IPS DF 19.7 (cell line): ENCODE measurements around the gene ASTN2.
A peak's percentile ranks its signal among the peaks of the same experiment; 100 is the strongest.

Experiments used
- DNase-seq: peaks from one replicate; pipeline ENCODE4 v3.0.0-alpha.2; 2013; ENCODE audit warnings: low read depth, low spot score

ASTN2 gene

DNA sequence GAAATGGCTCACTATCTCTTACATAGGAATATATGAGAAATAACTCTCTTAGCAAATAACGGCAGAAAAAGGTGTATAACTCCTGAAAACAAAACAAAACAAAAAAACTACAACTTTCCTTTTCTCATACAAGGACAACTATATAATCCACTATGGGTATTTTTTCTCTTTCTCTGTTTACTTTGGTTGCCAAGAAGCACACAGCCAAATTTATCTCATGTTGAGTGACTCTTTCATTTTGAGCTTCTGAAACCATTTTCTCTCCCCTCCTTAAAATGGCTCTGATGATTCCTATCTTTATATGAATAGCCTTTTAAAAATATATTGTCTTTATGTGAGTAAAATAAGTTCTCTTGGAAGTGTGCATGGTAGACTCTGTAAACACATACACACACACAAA is 599.0 kb downstream of the ASTN2 start:
- no peak for DNase-seq

DNA sequence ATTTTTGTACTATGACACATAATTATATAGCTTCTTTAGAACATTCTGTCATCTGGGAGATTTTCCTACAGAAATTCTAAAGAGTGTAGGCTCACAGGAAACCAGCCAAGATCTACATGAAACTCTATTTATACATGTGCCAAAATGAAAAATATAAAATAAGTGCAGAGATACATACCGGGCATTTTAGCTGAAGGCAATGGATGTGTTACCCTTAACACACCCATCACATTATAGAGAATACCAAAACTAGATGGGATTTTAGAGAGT is 601.9 kb downstream of the ASTN2 start:
- DNase-seq = no peak

DNA sequence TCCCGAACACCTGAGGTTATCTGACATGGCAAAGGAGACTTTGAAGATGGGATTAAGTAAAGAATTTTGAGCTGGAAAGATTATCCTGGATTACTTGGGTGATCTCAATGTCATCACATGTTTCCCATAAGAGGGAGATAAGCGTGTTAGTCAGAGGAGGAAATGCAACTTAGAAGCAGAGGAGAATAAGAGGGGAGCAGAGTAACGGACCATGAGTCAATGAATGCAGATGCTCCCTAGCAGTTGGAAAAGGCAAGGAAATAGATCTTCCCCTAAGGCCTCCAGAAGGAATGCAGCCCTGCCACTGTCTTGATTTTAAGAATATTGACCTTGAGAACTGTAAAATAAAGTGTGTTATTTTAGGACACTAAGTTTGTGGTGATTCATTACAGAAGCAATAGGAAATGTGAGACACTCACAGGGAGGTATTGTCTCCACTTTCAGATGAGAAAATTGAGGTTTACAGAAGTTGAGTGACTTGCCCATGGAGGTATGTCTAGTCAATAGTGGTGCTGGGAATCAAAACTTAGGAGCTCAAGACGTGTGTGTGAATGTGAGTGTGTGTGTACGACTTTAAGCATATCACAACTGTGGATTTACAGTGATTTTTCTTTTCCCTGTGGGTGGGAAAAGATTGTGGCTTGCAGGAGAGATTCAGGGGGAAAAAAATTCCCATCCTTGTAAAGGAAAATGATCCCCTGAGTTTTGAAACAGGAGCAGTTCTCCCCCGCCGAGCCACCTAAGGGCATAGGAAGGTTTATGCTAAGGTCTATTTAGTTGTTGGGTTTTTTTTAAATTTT is 602.4 kb downstream of the ASTN2 start:
- DNase-seq = no peak

DNA sequence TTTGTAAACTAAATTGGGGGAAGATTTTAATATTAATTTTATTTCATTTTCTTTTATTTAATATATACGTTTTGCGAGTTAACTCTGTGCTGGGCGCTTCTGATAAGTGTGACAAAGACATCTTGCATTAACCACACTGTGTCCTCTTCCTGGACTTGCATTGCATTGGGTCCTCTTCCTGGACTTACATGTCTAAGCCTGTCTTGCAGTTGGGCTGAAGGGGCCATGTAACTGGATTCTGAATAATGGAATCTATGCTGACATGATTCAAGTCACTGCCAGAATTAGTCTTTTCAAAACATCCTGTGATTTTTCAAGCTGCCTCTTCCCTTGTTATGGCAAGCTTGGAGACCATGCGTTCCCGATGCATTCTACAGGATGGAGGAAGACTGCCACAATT is 605.2 kb downstream of the ASTN2 start:
- DNase-seq = no peak

DNA sequence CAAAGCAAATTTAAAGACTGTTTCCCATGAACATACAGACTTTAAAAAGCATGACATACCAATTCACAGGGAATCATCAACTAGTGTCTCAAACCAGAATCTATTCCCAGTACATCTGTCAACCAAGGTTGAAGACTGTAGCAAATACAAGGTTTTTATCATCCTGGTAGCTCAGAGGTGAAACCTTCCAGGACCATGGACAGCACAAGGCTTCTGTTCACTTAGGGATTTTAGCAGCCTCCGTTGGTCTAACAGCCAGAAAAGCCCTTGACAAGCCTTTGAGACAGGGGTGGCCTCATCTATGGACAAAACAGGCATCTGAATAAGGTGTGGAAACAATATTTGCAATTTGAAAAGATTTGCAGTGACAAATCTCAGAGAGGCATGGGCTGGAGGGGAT is 608.8 kb downstream of the ASTN2 start:
- peak; percentile 23 for DNase-seq

DNA sequence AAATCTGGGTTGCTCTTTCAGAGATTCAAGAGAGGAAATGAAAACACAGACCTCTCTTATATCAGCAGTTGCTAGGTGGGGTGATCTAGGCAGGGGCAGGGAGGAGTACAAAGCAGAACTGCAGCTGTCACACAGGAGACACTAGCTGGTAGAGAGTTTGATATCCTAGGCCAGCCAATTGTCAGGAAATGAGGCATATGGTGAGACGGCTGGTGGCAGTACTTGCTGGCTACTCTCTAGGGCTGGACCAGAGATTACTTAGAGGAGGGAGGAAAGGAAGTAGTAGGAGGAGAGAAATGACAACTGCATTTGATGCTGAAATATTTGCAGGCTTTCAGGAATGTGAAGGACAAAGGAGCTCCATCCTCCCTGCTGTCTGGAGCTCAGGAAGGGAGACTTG is 614.0 kb downstream of the ASTN2 start:
- peak; percentile 73 for DNase-seq

DNA sequence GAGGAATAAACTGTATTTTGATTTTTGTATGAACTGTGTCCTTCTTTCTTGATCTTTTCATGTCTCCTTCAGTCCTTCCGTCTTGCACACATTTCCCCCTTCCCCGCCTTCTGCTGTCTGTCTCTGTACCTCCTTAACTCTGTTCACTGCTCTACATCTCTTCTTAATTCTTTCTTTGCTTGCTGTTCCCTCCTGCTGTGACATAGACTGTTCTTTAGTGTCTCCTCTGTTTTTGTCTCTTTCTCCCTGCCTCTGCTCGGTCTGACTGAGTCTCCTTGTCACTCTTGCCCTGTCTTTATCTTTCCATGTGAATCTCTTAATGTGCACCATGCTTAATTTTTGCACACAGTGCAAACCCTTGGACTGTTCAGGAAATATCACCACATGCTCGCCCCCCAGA is 614.8 kb downstream of the ASTN2 start:
- DNase-seq = no peak

DNA sequence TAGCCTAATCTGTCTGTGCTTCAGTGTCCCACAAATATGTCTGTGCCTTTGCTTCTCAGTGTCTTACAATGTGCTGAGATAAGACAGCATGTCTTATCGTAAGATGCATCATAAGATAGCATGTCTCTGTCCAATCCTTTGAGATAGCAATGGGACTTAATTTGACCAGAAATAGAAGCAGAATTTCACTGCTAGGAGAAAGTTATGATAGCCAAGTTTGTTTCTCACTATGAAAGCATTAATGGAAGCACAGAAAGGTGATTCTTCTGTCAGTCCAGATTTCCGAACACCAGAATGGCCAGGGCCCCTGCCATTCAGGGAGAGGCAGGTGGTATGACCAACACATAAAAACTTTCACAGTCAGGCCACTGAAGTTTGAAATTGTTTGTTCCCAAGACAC is 616.3 kb downstream of the ASTN2 start:
- no peak for DNase-seq

DNA sequence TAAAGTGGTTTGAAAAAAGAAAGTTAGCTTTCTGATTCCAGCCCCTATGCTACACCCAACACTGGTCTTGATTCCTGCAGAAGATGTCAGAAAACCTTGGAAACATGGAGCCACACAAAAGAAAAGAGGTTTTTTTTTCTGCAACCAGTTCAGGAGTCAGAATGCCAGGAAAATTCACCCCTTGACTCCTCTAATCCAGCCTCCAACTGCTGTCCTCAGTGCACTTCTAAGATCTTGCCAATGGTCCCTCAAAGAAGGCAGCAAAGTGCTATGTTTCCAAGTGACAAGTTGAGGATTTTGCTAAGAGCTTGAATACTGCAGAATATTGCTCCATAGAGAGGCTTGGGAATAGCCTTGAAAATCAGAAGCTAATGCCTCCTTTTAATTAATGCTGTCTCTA is 617.6 kb downstream of the ASTN2 start:
- no peak for DNase-seq

DNA sequence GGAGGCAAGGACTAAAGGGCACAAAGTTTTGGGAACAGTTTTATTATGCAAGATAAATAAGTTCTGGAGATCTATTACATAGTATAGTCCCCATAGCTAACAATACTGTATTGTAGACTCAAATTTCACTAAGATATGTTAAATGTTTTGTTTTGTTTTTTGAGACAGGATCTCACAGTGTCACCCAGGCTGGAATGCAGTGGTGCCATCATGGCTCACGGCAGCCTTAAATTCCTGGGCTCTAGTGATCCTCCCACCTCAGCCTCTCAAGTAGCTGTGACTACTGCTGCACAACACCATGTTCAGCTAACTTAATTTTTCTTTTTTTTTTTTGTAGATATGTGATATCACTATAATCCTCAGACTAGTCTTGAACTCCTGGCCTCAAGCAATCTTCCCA is 618.2 kb downstream of the ASTN2 start:
- DNase-seq = no peak

DNA sequence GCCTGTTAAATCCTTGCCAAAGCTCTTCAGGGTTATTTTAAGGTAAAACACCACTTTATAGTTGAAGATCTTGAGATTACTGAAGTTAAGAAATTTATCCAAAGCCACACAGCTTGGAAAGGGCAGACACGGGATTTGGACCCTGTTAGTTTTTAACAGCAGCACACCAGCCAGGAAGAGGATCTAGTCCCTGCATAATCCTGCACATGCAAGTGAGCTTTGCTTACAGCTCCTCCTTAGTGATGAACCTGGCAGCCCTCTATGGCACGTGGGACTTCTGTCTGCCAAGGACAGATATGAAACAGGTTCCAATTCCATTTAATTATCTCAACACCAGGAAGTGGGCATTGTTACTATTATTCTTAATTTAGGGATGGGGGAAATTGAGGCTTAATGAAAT is 619.0 kb downstream of the ASTN2 start:
- no peak for DNase-seq

DNA sequence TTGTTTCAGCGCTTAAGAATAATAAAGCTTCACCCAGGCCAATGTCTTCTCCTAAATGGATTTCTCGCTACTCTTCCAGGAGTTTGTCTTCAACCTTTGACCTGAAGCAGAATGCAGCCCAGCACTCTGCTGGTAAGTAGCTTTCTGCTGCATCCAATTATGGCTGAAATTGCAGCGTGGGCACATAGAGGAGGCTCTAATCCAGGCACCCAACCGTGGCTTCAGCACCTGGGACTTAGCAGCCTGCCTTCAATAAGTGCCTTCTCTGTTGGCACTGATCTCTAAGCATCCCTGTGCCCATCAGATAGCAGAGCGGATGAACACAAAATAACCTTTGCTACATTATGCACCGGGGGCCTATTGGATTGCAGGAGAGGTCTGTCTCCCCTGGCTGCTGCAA is 622.6 kb downstream of the ASTN2 start:
- no peak for DNase-seq

DNA sequence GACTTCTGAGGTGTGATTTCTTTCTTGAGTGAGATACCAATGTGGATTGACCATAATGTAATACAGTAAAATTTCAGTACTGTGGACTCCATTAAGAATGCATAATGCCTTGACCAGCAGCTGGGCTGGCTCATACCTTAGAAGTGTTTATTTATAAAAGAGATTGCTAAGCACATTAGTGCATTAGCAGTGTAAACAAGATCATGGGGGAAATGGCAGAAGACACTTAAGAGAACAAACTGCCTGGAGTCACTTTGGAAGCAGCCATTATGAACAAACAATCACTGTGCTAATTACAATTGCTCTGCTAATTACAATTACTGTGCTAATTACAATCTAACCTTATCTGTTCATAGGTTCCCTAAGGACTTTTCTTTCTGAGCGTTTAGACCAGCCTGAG is 623.5 kb downstream of the ASTN2 start:
- DNase-seq = no peak

DNA sequence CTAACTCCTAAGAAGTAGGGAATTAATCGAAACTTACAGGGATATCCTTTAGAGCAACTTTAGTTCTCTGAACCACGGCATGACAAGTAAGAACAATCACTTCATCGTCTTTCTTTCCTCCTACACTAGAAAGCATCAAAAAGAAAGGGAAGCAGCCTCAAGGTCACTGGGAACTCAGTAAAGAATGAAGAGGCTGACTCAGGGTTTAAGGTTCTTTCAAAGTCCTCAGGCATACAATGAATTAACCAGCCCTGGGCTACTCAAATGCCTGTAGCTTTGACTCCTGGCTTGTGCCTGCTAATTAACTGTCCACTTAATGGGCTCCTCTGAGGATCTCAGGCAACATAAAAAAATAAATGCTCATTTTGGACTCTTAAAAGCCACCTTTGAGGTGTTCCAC is 625.8 kb downstream of the ASTN2 start:
- DNase-seq = no peak

DNA sequence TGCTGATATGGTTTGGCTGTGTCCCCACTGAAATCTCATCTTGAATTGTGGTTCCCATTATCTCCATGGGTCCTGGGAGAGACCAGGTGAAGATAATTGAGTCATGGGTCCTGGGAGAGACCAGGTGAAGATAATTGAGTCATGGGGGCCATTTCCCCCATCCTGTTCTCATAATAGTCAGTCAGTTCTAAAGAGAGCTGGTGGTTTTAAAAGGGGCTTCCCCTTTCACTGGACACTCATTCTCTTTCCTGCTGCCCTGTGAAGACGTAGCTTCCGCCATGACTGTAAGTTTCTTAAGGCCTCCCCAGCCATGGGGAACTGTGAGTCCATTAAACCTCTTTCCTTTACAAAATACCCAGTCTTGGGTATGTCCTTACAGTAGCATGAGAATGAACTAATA is 628.1 kb downstream of the ASTN2 start:
- no peak for DNase-seq

DNA sequence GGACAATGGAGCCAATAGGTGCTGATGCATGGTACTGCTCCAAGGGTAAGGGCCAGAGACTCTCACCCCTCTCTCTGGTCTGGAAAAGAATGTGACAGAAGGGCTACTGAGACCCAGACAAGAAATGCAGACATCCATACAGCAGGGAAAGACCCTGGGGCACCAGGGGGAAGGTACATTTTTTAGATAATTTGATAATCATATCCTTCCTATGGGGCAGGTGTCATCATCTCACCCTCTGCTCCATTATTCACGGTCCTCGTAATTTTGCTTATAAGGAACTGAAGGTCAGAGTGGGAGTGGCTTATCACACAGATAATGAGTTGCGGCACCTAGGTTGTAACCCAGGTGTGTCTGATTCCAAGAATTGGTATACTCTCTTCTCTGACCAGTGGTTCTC is 637.7 kb downstream of the ASTN2 start:
- no peak for DNase-seq

DNA sequence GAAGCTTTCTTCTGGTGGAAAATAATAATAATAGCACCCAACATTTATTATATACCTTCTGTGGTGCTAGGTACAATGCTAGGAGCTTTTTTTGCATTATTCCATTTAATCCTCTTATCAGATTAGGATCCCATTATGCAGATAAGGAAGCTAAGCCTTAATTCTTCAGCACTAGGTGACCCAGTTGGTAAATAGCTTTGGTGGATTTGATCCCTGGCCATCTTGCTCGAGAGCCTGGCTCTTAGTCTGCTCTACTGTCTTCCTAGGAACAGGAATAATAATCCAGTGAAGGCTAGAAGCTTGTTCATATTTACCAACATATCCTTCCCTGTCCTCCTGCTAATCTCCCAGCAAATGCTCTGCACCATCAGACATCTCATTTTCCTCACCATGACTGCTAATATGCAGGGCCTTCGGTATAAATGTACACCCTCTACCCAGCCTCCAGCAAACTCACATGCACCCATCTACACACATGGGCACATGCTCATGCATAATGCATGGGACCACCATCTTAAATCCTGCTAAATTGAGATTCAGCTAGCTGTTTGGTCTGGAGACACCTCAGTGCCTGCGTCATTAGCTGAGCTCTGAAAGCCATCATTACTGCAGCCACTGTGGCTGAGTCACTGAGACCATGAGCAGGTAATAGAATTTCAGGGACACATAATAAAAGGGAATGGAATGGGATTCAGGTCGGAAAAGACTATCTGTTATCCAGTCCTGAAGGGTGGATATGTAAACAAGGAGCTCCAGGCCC is 640.3 kb downstream of the ASTN2 start:
- DNase-seq = no peak

DNA sequence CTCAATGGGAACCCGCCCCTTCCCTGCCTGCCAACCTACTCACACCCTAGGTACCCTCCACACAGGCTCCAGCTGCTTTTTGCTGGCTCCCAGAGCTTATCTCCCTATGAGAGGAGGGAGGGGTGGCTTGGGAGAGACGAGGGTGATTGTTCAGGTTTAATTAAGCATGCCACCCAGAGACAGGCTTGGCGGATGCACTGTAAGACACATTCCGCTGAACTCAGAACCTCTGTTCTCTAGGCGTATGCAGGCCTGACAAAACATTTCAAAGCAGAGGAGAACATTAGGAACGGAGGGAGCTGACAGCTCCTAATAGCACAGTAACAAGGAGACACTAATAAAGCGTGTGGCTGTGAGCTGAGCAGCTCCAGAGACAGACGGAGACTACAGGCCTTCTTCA is 647.6 kb downstream of the ASTN2 start:
- DNase-seq = no peak

DNA sequence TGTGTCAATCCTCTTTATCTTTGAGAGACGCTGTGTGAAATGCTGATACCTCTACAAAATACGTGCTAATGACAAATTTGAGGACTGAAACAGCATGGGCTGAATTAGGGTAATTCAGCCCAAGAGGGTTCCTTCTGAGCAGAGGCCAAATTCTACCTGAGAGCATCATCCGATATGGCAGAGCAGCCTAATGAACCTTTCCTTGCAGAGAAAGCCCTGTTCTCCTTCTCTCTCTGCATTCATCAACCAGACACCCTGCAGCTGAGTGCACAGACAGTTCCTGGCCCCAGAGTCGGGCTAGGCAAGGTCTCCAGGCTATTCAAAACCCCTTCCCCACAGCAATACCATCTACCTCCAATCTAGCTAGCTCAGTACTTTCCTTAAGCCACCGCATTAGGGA is 649.8 kb downstream of the ASTN2 start:
- DNase-seq = no peak

DNA sequence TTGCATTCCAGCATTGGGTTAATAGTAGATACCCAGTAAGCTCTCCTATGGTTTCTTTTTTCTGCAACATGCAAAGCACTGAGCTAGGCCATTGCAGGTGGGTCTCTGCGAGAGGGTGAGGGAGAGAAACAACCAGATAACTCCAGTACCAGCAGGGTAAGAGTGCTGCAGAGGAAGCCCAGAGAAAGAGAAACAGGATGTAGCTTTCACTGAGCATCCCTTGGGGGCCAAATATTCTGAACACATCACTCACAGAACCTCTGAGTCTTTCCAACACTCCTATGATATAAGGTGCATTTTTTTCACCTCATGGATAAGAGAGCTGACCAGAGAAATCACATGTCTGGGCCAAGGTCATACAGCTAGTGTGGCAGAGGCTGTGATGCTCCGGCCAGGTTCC is 651.1 kb downstream of the ASTN2 start:
- DNase-seq = no peak

DNA sequence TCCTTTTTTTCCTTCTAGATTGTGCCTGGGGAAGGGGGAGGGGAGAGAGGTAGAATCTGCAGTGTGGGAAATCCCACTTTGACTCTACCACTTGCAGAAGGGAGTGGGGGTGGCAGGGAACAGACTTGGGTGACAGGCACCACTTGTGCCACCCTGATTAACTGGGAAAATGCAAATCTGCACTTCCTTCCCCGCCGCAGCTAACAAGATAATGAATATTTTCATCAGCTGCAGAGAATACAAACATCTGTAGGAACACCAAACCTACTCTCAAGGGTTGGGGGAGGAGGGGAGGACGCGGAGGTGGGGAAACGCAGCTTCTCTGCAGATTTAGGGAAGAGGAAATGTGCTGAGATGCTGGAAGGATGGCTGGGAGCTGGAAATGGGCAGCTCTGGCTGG is 654.2 kb downstream of the ASTN2 start:
- DNase-seq = no peak

DNA sequence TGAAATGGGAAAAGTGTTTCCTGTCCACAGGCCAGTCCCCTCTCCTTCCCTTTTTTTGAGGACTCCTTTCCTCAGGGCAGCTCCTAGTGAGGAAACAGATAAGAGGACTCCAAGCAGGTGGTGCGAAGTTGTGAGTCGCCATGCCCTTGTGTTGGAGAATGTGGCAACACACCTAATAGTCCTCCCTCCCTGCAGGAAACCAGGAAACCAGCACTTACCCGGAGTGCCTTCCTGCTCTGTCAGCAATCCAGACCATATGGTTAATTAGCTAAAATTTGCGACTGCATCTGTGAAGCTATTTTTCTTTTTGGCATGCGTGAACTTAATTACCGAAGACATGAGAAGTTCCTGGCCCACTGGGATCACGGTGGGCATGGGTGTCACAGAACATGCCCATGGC is 657.8 kb downstream of the ASTN2 start:
- no peak for DNase-seq

DNA sequence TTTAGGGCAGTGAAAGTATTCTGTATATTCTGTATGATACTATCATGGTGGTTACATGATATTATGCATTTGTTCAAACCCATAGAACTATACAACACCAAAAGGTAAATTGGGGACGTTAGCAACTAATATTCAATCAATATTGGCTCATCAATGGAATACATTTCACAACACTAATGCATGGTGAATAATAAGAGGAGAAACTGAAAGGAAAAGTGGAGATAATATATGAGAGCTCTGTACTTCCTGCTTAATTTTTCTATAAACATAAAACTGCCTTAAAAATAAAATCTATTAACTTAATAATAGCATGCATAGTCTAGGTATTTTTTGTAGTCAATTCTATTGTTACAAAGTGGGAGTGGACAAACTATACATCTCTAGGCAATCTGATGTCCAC is 661.5 kb downstream of the ASTN2 start:
- no peak for DNase-seq

DNA sequence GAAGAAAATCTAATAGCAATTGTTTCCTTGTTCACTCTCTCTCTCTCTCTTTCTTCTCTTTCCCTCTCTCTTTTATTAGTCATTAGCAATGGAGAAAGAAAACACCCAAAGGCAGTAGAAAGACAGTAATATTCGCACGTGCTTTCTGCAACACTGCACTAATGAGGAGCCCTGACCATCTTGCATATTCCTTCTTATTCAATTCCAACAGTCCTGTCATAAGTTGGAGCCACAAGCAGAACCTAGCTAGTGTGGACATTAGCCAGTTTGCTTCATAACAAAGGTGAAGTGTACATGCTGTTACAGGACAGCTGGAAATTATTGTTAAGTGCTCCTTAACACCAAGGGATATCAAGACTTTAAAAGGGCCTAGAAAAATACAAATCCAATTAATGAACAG is 664.3 kb downstream of the ASTN2 start:
- DNase-seq = no peak
